ENCODE measurements around the gene FCHSD2. TPM values are rescaled to one million over a fixed set of nuclear protein-coding genes. Genes with fewer than 3 reads are reported as not detected.
"Not testable (repeated sequence)": the region's sequence is repeated elsewhere in the genome, so short reads cannot be mapped to it uniquely, and the experiment has no call there.

FCHSD2 gene
- total and polyA plus RNA-seq, 4 donors: 7.6 to 18.7 (median 9.9) TPM

DNA sequence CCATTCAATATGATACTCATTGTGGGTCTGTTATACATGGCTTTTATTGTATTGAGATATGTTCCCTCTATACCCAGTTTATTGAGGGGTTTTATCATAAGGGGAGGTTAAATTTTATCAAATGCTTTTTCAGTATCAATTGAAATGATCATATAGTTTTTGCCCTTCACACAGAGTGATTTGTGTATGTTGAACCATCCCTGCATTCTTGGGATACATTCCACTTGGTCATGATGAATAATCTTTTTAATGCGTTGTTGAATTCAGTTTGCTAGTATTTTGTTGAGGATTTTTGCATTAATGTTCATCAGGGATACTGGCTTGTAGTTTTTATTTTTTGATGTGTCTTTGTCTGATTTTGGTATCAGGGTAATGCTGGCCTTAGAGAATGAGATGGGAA is 229.9 kb downstream of the FCHSD2 start:
- 98% methylated on average over 1 of the region's 1 CpG for WGBS
- H3K9me3 ChIP-seq (ENCODE audit: control insufficient read depth in 4 of 4, low read length in 3 of 4): peaks cover 0 to 4% (median 0%) of the 10 kb centered on the region in 4 donors
- H3K9ac ChIP-seq (ENCODE audit: low read depth in 1 of 2, low read length in 2 of 2): no peak overlapping the region
- no peaks in the 10 kb centered on the region for H3K27me3 ChIP-seq (ENCODE audit: control insufficient read depth in 4 of 4, insufficient read depth in 4 of 4, low read length in 3 of 4)
- H3K27ac ChIP-seq (ENCODE audit: low read depth in 1 of 2, low read length in 2 of 2): no peak overlapping the region
- no peak overlapping the region for H3K4me3 ChIP-seq (ENCODE audit: low read depth in 1 of 3, low read length in 3 of 3)
- peaks cover 0 to 2% (median 0%) of the 10 kb centered on the region in 4 donors for H3K36me3 ChIP-seq (ENCODE audit: control insufficient read depth in 4 of 4, insufficient read depth in 3 of 4, low read depth in 1 of 4, low read length in 3 of 4)
- no peaks in the 10 kb centered on the region for H3K4me1 ChIP-seq (ENCODE audit: control insufficient read depth in 4 of 4, insufficient read depth in 4 of 4, low read length in 3 of 4)
- TF ChIP-seq NR2F2 (IDR thresholded peaks at IDR 0.05) (no peak), YY1 (IDR thresholded peaks at IDR 0.05) (no peak), FOXA2 (IDR thresholded peaks at IDR 0.05) (no peak), TAF1 (conservative IDR thresholded peaks at IDR 0.05) (no peak)
- TF ChIP-seq, protein P1, sequence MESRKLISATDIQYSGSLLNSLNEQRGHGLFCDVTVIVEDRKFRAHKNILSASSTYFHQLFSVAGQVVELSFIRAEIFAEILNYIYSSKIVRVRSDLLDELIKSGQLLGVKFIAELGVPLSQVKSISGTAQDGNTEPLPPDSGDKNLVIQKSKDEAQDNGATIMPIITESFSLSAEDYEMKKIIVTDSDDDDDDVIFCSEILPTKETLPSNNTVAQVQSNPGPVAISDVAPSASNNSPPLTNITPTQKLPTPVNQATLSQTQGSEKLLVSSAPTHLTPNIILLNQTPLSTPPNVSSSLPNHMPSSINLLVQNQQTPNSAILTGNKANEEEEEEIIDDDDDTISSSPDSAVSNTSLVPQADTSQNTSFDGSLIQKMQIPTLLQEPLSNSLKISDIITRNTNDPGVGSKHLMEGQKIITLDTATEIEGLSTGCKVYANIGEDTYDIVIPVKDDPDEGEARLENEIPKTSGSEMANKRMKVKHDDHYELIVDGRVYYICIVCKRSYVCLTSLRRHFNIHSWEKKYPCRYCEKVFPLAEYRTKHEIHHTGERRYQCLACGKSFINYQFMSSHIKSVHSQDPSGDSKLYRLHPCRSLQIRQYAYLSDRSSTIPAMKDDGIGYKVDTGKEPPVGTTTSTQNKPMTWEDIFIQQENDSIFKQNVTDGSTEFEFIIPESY (IDR thresholded peaks at IDR 0.05): no peak
- TF ChIP-seq, protein P2, sequence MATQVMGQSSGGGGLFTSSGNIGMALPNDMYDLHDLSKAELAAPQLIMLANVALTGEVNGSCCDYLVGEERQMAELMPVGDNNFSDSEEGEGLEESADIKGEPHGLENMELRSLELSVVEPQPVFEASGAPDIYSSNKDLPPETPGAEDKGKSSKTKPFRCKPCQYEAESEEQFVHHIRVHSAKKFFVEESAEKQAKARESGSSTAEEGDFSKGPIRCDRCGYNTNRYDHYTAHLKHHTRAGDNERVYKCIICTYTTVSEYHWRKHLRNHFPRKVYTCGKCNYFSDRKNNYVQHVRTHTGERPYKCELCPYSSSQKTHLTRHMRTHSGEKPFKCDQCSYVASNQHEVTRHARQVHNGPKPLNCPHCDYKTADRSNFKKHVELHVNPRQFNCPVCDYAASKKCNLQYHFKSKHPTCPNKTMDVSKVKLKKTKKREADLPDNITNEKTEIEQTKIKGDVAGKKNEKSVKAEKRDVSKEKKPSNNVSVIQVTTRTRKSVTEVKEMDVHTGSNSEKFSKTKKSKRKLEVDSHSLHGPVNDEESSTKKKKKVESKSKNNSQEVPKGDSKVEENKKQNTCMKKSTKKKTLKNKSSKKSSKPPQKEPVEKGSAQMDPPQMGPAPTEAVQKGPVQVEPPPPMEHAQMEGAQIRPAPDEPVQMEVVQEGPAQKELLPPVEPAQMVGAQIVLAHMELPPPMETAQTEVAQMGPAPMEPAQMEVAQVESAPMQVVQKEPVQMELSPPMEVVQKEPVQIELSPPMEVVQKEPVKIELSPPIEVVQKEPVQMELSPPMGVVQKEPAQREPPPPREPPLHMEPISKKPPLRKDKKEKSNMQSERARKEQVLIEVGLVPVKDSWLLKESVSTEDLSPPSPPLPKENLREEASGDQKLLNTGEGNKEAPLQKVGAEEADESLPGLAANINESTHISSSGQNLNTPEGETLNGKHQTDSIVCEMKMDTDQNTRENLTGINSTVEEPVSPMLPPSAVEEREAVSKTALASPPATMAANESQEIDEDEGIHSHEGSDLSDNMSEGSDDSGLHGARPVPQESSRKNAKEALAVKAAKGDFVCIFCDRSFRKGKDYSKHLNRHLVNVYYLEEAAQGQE (IDR thresholded peaks at IDR 0.05): no peak
- TF ChIP-seq, protein P3, sequence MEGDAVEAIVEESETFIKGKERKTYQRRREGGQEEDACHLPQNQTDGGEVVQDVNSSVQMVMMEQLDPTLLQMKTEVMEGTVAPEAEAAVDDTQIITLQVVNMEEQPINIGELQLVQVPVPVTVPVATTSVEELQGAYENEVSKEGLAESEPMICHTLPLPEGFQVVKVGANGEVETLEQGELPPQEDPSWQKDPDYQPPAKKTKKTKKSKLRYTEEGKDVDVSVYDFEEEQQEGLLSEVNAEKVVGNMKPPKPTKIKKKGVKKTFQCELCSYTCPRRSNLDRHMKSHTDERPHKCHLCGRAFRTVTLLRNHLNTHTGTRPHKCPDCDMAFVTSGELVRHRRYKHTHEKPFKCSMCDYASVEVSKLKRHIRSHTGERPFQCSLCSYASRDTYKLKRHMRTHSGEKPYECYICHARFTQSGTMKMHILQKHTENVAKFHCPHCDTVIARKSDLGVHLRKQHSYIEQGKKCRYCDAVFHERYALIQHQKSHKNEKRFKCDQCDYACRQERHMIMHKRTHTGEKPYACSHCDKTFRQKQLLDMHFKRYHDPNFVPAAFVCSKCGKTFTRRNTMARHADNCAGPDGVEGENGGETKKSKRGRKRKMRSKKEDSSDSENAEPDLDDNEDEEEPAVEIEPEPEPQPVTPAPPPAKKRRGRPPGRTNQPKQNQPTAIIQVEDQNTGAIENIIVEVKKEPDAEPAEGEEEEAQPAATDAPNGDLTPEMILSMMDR (IDR thresholded peaks at IDR 0.05; ENCODE audit: low read depth, low read length, missing input control): no peak
- TF ChIP-seq, protein P4, sequence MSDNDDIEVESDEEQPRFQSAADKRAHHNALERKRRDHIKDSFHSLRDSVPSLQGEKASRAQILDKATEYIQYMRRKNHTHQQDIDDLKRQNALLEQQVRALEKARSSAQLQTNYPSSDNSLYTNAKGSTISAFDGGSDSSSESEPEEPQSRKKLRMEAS (IDR thresholded peaks at IDR 0.05): no peak
- no peak for DNase-seq (ENCODE audit: low spot score)

DNA sequence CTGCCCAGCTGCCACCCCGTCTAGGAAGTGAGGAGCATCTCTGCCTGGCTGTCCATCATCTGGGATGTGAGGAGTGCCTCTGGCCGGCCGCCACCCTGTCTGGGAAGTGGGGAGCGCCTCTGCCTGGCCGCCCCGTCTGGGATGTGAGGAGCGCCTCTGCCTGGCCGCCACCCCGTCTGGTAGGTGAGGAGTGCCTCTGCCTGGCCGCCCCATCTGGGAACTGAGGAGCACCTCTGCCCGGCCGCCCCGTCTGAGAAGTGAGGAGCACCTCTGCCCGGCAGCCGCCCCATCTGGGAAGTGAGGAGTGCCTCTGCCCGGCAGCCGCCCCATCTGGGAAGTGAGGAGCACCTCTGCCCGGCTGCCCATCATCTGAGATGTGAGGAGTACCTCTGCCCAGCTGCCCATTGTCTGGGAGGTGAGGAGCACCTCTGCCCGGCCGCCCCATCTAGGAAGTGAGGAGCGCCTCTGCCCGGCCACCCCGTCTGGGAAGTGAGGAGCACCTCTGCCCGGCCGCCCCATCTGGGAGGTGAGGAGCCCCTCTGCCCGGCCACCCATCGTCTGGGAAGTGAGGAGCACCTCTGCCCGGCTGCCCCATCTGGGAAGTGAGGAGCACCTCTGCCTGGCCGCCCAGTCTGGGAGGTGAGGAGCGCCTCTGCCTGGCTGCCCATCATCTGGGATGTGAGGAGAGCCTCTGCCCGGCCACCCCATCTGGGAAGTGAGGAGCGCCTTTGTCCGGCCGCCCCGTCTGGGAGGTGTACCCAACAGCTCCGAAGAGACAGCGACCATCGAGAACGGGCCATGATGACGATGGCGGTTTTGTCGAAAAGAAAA is 232.3 kb downstream of the FCHSD2 start:
- WGBS: 95% methylated on average over 42 of the region's 42 CpGs
- not testable (repeated sequence) for H3K4me3 ChIP-seq (ENCODE audit: low read depth in 1 of 3, low read length in 3 of 3); H3K9me3 ChIP-seq (ENCODE audit: control insufficient read depth in 4 of 4, low read length in 3 of 4)

More for the DNA sequence above, 232.3 kb downstream of the FCHSD2 start:
- H3K4me1 ChIP-seq (ENCODE audit: control insufficient read depth in 4 of 4, insufficient read depth in 4 of 4, low read length in 3 of 4); H3K27ac ChIP-seq (ENCODE audit: low read depth in 1 of 2, low read length in 2 of 2); H3K27me3 ChIP-seq (ENCODE audit: control insufficient read depth in 4 of 4, insufficient read depth in 4 of 4, low read length in 3 of 4); H3K9ac ChIP-seq (ENCODE audit: low read depth in 1 of 2, low read length in 2 of 2); DNase-seq (ENCODE audit: low spot score); H3K36me3 ChIP-seq (ENCODE audit: control insufficient read depth in 4 of 4, insufficient read depth in 3 of 4, low read depth in 1 of 4, low read length in 3 of 4): not testable (repeated sequence)

Data from liver (tissue), 9 donors.